Chondrocyte (in vitro differentiated cells): ENCODE data around the gene SLC7A6. TPM values are rescaled to one million over a fixed set of nuclear protein-coding genes. Genes with fewer than 3 reads are reported as not detected.

Source experiments
- DNase-seq: peaks from one replicate; pipeline ENCODE4 v3.0.0; 2021; ENCODE audit warnings: mixed read lengths, low spot score
- H3K27ac Mint-ChIP-seq: one replicate; pipeline ENCODE4 v1.8.0; 2021; ENCODE audit warnings: mild to moderate bottlenecking, moderate library complexity, mixed read lengths; ENCODE audit not compliant: unreplicated experiment
- H3K27me3 Mint-ChIP-seq: 2 replicates; pipeline ENCODE4 v1.8.0; 2021; ENCODE audit warnings: low read depth, mixed read lengths
- H3K36me3 Mint-ChIP-seq: 2 replicates; pipeline ENCODE4 v1.8.0; 2021; ENCODE audit warnings: low read depth, mixed read lengths
- H3K4me1 Mint-ChIP-seq: 2 replicates; pipeline ENCODE4 v1.8.0; 2021; ENCODE audit warnings: low read depth, mild to moderate bottlenecking, mixed read lengths
- H3K4me3 Mint-ChIP-seq: one replicate; pipeline ENCODE4 v1.8.0; 2021; ENCODE audit warnings: mild to moderate bottlenecking, moderate library complexity, mixed read lengths; ENCODE audit not compliant: unreplicated experiment
- H3K9me3 Mint-ChIP-seq: 2 replicates; pipeline ENCODE4 v1.8.0; 2021; ENCODE audit warnings: low read depth, mixed read lengths
- total RNA-seq: library from RNA; stranded (reverse); gene quantifications from 3 replicates; pipeline ENCODE4 v1.2.1, GENCODE V29; 2021
- TF ChIP-seq, protein P1 (sequence below): fragments of 200-600 bp; sonication (generic); IDR thresholded peaks from 2 replicates; pipeline ENCODE4 v1.5.0; 2021; ENCODE audit warnings: antibody characterized with exemption, mild to moderate bottlenecking, moderate library complexity

Gene SLC7A6
- total RNA-seq, 1 donor from 2014 or later = 55.9 TPM

DNA sequence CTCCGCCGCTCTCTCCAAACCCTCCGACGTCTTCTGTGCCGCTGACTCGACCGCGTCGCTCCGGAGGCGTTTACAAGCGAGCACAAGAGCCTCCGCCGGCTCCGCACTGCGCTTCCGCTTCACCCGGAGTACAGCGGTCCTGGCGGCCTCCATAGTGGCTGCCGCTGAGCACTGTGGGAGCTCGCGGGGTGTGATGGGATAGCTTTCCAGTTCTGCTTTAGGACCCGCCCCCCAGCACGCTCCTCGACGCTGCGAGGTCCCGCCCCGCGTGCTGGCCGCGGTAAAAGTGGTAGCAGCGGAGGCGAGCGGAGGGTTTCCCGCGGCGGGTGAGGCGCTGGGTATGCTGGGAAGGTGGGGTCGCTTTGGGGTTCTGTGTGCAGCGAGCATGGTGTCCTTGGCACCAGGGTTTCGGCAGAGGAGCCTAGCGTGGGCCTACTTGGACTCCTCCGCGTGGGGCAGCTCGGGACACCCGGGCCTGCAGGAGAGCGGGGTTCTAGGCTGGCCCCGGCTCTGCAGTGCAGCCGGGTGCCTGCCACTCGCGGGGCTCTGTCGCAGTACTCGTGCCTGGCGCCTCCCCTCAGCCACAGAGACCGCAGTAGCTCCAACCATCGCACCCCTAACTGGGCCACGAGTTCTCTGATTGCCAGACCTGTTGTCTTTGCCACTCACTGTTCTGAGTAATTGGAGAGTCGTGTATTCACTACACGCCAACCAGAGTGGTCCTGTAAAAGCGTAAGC lies 46.6 kb downstream of the SLC7A6 start, which contains the start of the genes PRMT7 and SLC7A6OS:
Gene PRMT7 (plus strand): TSS at position 246 of the 738 bp plus-strand sequence. CDS start 4,961 bp downstream, outside the sequence.
Gene SLC7A6OS (minus strand): TSS at position 173 of the 738 bp plus-strand sequence. CDS start 20 bp downstream, at position 153.
- H3K36me3 Mint-ChIP-seq = peaks cover 10% of the 10 kb centered on the region
- peak within 1 kb of the TSS; percentile 94 for H3K4me3 Mint-ChIP-seq
- no peaks in the 10 kb centered on the region for H3K27me3 Mint-ChIP-seq
- H3K9me3 Mint-ChIP-seq = no peaks in the 10 kb centered on the region
- TF ChIP-seq, protein P1, sequence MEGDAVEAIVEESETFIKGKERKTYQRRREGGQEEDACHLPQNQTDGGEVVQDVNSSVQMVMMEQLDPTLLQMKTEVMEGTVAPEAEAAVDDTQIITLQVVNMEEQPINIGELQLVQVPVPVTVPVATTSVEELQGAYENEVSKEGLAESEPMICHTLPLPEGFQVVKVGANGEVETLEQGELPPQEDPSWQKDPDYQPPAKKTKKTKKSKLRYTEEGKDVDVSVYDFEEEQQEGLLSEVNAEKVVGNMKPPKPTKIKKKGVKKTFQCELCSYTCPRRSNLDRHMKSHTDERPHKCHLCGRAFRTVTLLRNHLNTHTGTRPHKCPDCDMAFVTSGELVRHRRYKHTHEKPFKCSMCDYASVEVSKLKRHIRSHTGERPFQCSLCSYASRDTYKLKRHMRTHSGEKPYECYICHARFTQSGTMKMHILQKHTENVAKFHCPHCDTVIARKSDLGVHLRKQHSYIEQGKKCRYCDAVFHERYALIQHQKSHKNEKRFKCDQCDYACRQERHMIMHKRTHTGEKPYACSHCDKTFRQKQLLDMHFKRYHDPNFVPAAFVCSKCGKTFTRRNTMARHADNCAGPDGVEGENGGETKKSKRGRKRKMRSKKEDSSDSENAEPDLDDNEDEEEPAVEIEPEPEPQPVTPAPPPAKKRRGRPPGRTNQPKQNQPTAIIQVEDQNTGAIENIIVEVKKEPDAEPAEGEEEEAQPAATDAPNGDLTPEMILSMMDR = peak; percentile 65
- peak within 1 kb of the TSS; percentile 96 for H3K27ac Mint-ChIP-seq
- H3K4me1 Mint-ChIP-seq = peaks cover 22% of the 10 kb centered on the region
- peak; percentile 95 for DNase-seq

DNA sequence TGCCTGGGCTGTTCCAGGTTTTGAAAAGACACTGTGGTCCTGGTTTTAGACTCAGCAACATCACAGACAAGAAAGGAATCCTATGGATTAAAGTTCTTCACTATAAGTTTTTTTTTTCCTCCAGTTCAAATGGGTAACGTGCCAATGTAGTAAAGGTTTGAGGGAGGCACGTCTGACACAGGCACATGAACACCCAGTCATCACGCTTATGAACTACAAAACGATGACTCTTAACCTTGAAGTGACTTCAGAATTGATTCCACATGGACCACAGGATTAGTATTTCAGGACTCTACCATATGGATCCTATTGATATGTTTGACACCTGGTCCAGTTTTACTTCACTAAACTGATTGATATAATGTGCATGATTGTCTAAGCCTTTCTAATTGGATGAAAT lies 48.8 kb downstream of the SLC7A6 start:
- TF ChIP-seq, protein P1 = no peak
- no peak for DNase-seq
- no peaks in the 10 kb centered on the region for H3K27me3 Mint-ChIP-seq
- H3K4me3 Mint-ChIP-seq = no peak overlapping the region
- no peaks in the 10 kb centered on the region for H3K9me3 Mint-ChIP-seq
- peaks cover 9% of the 10 kb centered on the region for H3K36me3 Mint-ChIP-seq
- H3K4me1 Mint-ChIP-seq = peaks cover 22% of the 10 kb centered on the region
- no peak overlapping the region for H3K27ac Mint-ChIP-seq

DNA sequence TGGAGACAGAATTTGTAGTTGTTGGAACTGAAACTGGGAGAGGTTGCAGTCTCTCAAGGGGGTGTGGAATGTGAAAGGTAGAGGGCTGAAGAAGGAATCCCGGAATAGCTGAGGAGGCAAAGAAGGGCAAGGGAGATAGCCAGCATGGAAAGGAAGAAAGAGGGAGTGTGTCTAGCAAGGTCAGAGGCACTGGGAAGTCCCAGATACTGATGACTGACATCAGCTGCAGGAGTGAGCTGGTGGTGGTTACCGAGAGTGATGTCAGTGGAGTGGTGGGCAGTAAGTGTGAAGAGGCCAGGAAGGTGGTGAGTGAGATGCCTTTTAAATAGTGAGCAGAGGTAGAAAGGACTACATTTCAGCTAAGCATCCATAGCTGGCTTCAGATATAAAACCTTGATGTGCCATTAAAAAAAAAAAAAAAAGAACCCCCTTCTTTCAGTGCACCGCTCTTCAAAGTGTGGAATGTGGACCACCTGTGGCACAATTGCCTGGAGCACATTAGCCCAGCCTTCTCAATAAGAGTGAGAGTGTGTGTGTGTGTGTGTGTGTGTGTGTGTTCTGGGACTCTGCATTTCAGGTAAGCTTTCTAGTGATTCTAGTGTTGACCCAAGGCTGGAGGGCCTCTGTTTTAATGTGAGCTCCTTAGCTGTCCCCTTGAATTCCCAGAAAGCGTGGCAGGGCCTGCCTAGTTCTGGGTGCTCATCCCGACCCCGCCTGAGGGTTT lies 55.0 kb downstream of the SLC7A6 start:
- peaks cover 17% of the 10 kb centered on the region for H3K36me3 Mint-ChIP-seq
- H3K27ac Mint-ChIP-seq = no peak overlapping the region
- no peaks in the 10 kb centered on the region for H3K4me1 Mint-ChIP-seq
- H3K27me3 Mint-ChIP-seq = no peaks in the 10 kb centered on the region
- DNase-seq = no peak
- no peak overlapping the region for H3K4me3 Mint-ChIP-seq
- no peaks in the 10 kb centered on the region for H3K9me3 Mint-ChIP-seq
- TF ChIP-seq, protein P1 = no peak

DNA sequence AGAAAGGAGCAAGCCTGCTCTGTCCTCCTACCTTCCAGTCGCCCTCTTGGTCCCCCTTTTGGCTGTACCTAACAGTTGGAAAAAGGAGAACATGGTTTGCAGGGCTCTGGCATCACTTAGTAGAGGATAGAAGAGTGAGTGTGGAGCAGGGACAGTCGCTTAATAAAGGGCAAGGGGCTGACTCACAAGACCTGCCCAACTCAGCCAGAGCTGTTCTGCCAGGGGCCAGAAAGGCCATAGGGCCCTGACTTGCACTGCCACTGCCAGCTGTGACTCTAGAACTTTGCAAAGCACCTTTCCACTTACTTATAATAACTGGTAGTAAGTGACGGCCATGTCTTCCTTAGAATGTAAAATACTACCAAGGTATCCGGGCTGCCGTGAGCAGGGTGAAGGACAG lies 60.0 kb downstream of the SLC7A6 start:
- H3K36me3 Mint-ChIP-seq = peaks cover 11% of the 10 kb centered on the region
- TF ChIP-seq, protein P1 = no peak
- H3K4me3 Mint-ChIP-seq = no peak overlapping the region
- DNase-seq = no peak
- peaks cover 5% of the 10 kb centered on the region for H3K4me1 Mint-ChIP-seq
- H3K27me3 Mint-ChIP-seq = no peaks in the 10 kb centered on the region
- no peak overlapping the region for H3K27ac Mint-ChIP-seq
- no peaks in the 10 kb centered on the region for H3K9me3 Mint-ChIP-seq

DNA sequence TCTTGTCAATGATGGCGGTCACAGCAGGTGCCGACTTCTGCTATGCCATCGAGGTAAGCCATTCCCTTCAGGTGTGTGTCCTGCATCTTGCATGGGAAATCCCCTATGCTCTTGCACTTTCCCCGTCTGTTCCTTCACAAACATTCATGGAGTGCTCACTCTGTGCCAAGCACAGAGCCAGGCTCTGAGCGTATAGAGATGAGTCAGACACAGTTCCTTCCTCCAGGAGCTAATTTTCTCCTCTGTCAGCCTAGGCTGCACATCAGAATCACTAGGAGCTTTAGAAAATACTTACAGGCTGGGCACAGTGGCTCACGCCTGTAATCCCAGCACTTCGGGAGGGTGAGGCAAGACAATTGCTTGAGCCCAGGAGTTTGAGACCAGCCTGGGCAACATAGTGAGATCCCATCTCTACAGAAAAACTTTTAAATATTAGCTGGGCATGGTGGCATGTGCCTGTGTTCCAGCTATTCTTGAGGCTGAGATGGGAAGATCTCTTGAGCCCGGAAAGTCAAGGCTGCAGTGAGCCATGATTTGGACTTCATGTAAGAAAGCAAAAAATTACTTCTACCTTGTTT lies 60.5 kb downstream of the SLC7A6 start:
- H3K4me1 Mint-ChIP-seq = peaks cover 5% of the 10 kb centered on the region
- peaks cover 11% of the 10 kb centered on the region for H3K36me3 Mint-ChIP-seq
- no peak overlapping the region for H3K27ac Mint-ChIP-seq
- H3K9me3 Mint-ChIP-seq = no peaks in the 10 kb centered on the region
- H3K4me3 Mint-ChIP-seq = no peak overlapping the region
- TF ChIP-seq, protein P1 = no peak
- DNase-seq = no peak
- H3K27me3 Mint-ChIP-seq = no peaks in the 10 kb centered on the region
